HFF-Myc (cell line): ENCODE measurements around the gene MFSD11.
A peak's percentile ranks its signal among the peaks of the same experiment; 100 is the strongest.

Source experiments
- DNase-seq: peaks from one replicate; pipeline ENCODE4 v3.0.0-alpha.2; 2011; ENCODE audit warnings: low read depth; ENCODE audit errors: extremely low read depth
- H3K4me3 ChIP-seq: replicated peaks from 2 replicates; pipeline ENCODE4 v1.5.1; 2011; ENCODE audit warnings: low read depth, mild to moderate bottlenecking, control low read depth, low read length
- CTCF ChIP-seq: IDR thresholded peaks from 2 replicates; pipeline ENCODE4 v1.5.1; 2012; ENCODE audit warnings: mild to moderate bottlenecking, low read depth, low read length, control low read depth; ENCODE audit errors: missing control alignments

The MFSD11 gene

GRCh38 chr17:76757256-76757655 is 19.3 kb downstream of the MFSD11 start:
- DNase-seq: no peak
- no peak for TF ChIP-seq CTCF
- no peak overlapping the region for H3K4me3 ChIP-seq

GRCh38 chr17:76758570-76758969 is 20.7 kb downstream of the MFSD11 start:
- no peak for TF ChIP-seq CTCF
- no peak overlapping the region for H3K4me3 ChIP-seq
- no peak for DNase-seq

- DNase-seq: peak; percentile 92
- H3K4me3 ChIP-seq: peak overlapping the region; percentile 31
Observed at GRCh38 chr17:76772842-76773525, 35.1 kb downstream of the MFSD11 start.

GRCh38 chr17:76775021-76775600 is 37.2 kb downstream of the MFSD11 start:
- TF ChIP-seq CTCF: no peak
- no peak for DNase-seq
- no peak overlapping the region for H3K4me3 ChIP-seq

More at GRCh38 chr17:76772842-76773525, 35.1 kb downstream of the MFSD11 start:
- TF ChIP-seq CTCF: no peak

- no peak for TF ChIP-seq CTCF
- no peak for DNase-seq
- no peak overlapping the region for H3K4me3 ChIP-seq
Observed at GRCh38 chr17:76781056-76781982, 43.4 kb downstream of the MFSD11 start.

GRCh38 chr17:76783146-76783545 is 45.2 kb downstream of the MFSD11 start:
- TF ChIP-seq CTCF: no peak
- no peak overlapping the region for H3K4me3 ChIP-seq

More at GRCh38 chr17:76783146-76783545, 45.2 kb downstream of the MFSD11 start:
- no peak for DNase-seq
